H9 (cell line): ENCODE measurements around the gene SMARCC1. TPM values are rescaled to one million over a fixed set of nuclear protein-coding genes. Genes with fewer than 3 reads are reported as not detected.

ENCODE experiments used
- DNase-seq: peaks from one replicate; pipeline ENCODE4 v3.0.0-alpha.2; 2017
- H2AFZ ChIP-seq: one replicate; pipeline ENCODE4 v1.6.1; 2013; ENCODE audit warnings: mild to moderate bottlenecking, low read length, control low read depth, moderate library complexity
- H2AK5ac ChIP-seq: 2 replicates; pipeline ENCODE4 v1.6.1; 2013; ENCODE audit warnings: low read length, control low read depth, mixed read lengths; ENCODE audit not compliant: insufficient read length
- H2BK120ac ChIP-seq: one replicate; pipeline ENCODE4 v1.6.1; 2013; ENCODE audit warnings: low read depth, mild to moderate bottlenecking, low read length, control low read depth, inconsistent platforms; ENCODE audit not compliant: poor library complexity, severe bottlenecking
- H2BK12ac ChIP-seq: 2 replicates; pipeline ENCODE4 v1.6.1; 2013; ENCODE audit warnings: low read length, control low read depth, mixed read lengths, low read depth; ENCODE audit not compliant: insufficient read length
- H2BK15ac ChIP-seq: 2 replicates; pipeline ENCODE4 v1.6.1; 2013; ENCODE audit warnings: low read depth, low read length, control low read depth
- H2BK20ac ChIP-seq: one replicate; pipeline ENCODE4 v1.6.1; 2013; ENCODE audit warnings: low read depth, mild to moderate bottlenecking, low read length, control low read depth, inconsistent platforms; ENCODE audit not compliant: poor library complexity, severe bottlenecking
- H2BK5ac ChIP-seq: 2 replicates; pipeline ENCODE4 v1.6.1; 2013; ENCODE audit warnings: low read length, control low read depth, mixed read lengths; ENCODE audit not compliant: insufficient read length
- H3K14ac ChIP-seq: 2 replicates; pipeline ENCODE4 v1.6.1; 2013; ENCODE audit warnings: low read length, control low read depth; ENCODE audit not compliant: insufficient read depth
- H3K18ac ChIP-seq: 2 replicates; pipeline ENCODE4 v1.6.1; 2013; ENCODE audit warnings: low read depth, mild to moderate bottlenecking, mixed read lengths, low read length, control low read depth; ENCODE audit not compliant: insufficient read length
- H3K23ac ChIP-seq: 2 replicates; pipeline ENCODE4 v1.6.1; 2013; ENCODE audit warnings: low read length, control low read depth, mixed read lengths, low read depth; ENCODE audit not compliant: insufficient read length
- H3K23me2 ChIP-seq: 2 replicates; pipeline ENCODE4 v1.6.1; 2013; ENCODE audit warnings: low read depth, mild to moderate bottlenecking, mixed read lengths, low read length, control low read depth; ENCODE audit not compliant: insufficient read length, poor library complexity, severe bottlenecking
- H3K27ac ChIP-seq: 2 replicates; pipeline ENCODE4 v1.5.1; 2013; ENCODE audit warnings: low read length, control low read depth, mixed read lengths, low read depth; ENCODE audit not compliant: insufficient read length
- H3K27me3 ChIP-seq: 2 replicates; pipeline ENCODE4 v1.6.1; 2013; ENCODE audit warnings: low read length, control low read depth, inconsistent platforms; ENCODE audit not compliant: insufficient read depth
- H3K4ac ChIP-seq: 2 replicates; pipeline ENCODE4 v1.6.1; 2013; ENCODE audit warnings: low read depth, mild to moderate bottlenecking, control low read depth, inconsistent platforms, low read length, moderate library complexity
- H3K4me1 ChIP-seq: 2 replicates; pipeline ENCODE4 v1.6.1; 2013; ENCODE audit warnings: low read length, control low read depth, inconsistent platforms; ENCODE audit not compliant: insufficient read depth
- H3K4me2 ChIP-seq: 2 replicates; pipeline ENCODE4 v1.6.1; 2013; ENCODE audit warnings: low read length, control low read depth, mixed read lengths; ENCODE audit not compliant: insufficient read length, insufficient read depth
- H3K56ac ChIP-seq: 2 replicates; pipeline ENCODE4 v1.6.1; 2013; ENCODE audit warnings: low read depth, mild to moderate bottlenecking, mixed read lengths, low read length, control low read depth; ENCODE audit not compliant: insufficient read length
- H3K79me1 ChIP-seq: 2 replicates; pipeline ENCODE4 v1.6.1; 2013; ENCODE audit warnings: low read depth, mild to moderate bottlenecking, moderate library complexity, low read length, control low read depth, inconsistent platforms; ENCODE audit not compliant: insufficient read depth, poor library complexity, severe bottlenecking
- H3K79me2 ChIP-seq: 2 replicates; pipeline ENCODE4 v1.6.1; 2013; ENCODE audit warnings: low read length, control low read depth, inconsistent platforms; ENCODE audit not compliant: insufficient read depth
- H3K9ac ChIP-seq: 2 replicates; pipeline ENCODE4 v1.6.1; 2013; ENCODE audit warnings: low read length, control low read depth, mixed read lengths; ENCODE audit not compliant: insufficient read length; ENCODE audit errors: extremely low read depth
- H3K9me3 ChIP-seq: one replicate; pipeline ENCODE4 v1.6.1; 2013; ENCODE audit warnings: low read depth, low read length, inconsistent platforms; ENCODE audit not compliant: control insufficient read depth
- H3T11ph ChIP-seq: one replicate; pipeline ENCODE4 v1.6.1; 2013; ENCODE audit warnings: mild to moderate bottlenecking, low read length, control low read depth, inconsistent platforms
- H4K20me1 ChIP-seq: one replicate; pipeline ENCODE4 v1.6.1; 2013; ENCODE audit not compliant: control insufficient read depth, insufficient read length, insufficient read depth
- H4K5ac ChIP-seq: 2 replicates; pipeline ENCODE4 v1.6.1; 2013; ENCODE audit warnings: low read depth, mild to moderate bottlenecking, mixed read lengths, low read length, control low read depth; ENCODE audit not compliant: insufficient read length
- H4K8ac ChIP-seq: replicated peaks from 2 replicates; pipeline ENCODE4 v1.6.1; 2013; ENCODE audit warnings: low read length, control low read depth, mixed read lengths, low read depth; ENCODE audit not compliant: insufficient read length
- H4K91ac ChIP-seq: 2 replicates; pipeline ENCODE4 v1.6.1; 2013; ENCODE audit warnings: low read depth, mild to moderate bottlenecking, moderate library complexity, mixed read lengths, low read length, control low read depth; ENCODE audit not compliant: insufficient read length
- H3K27ac Mint-ChIP-seq, 3 experiments: 2 replicates in 2 of 3; 3 replicates in 1 of 3; pipeline ENCODE4 v1.8.0; 2020 to 2021; ENCODE audit warnings: mixed read lengths in 3 of 3, mild to moderate bottlenecking in 1 of 3, moderate library complexity in 1 of 3
- H3K27me3 Mint-ChIP-seq: 2 replicates; pipeline ENCODE4 v1.8.0; 2021; ENCODE audit warnings: low read depth, mild to moderate bottlenecking, moderate library complexity, mixed read lengths
- H3K36me3 Mint-ChIP-seq, 3 experiments: 2 replicates in 2 of 3; 3 replicates in 1 of 3; pipeline ENCODE4 v1.8.0; 2020 to 2021; ENCODE audit warnings: low read depth in 3 of 3, mixed read lengths in 3 of 3; ENCODE audit not compliant: insufficient read depth in 1 of 3
- H3K4me1 Mint-ChIP-seq, 2 experiments: 2 replicates each; pipeline ENCODE4 v1.8.0; 2020; ENCODE audit warnings: mixed read lengths in 2 of 2
- H3K4me3 Mint-ChIP-seq, 2 experiments: 2 replicates in 1 of 2; 3 replicates in 1 of 2; pipeline ENCODE4 v1.8.0; 2020 to 2021; ENCODE audit warnings: mild to moderate bottlenecking in 2 of 2, mixed read lengths in 2 of 2, moderate library complexity in 1 of 2
- H3K9me3 Mint-ChIP-seq, 2 experiments: 2 replicates in 1 of 2; 3 replicates in 1 of 2; pipeline ENCODE4 v1.8.0; 2020; ENCODE audit warnings: mild to moderate bottlenecking in 2 of 2, mixed read lengths in 2 of 2, moderate library complexity in 1 of 2
- CTCF ChIP-seq: fragments of 200-600 bp; sonication (generic); conservative IDR thresholded peaks from 3 replicates; pipeline ENCODE4 v1.8.0; 2021; ENCODE audit warnings: antibody characterized with exemption, mild to moderate bottlenecking
- total RNA-seq: library from RNA; stranded (reverse); gene quantifications from 2 replicates; pipeline ENCODE4 v1.2.1, GENCODE V29; 2021

Gene SMARCC1
- total RNA-seq, 1 experiment from 2014 or later: 274 TPM

- Histone ChIP-seq H3K4me1 (no peaks in the 10 kb centered on the region), H3K18ac (no peak overlapping the region), H2BK20ac (no peak overlapping the region), H3K9ac (no peak overlapping the region), H3K23me2 (peaks cover 6% of the 10 kb centered on the region), H4K5ac (no peak overlapping the region), H3K4ac (no peak overlapping the region), H3K79me1 (no peaks in the 10 kb centered on the region), H2BK120ac (no peak overlapping the region), H3K14ac (no peak overlapping the region), H2AFZ (no peak overlapping the region), H3K56ac (no peak overlapping the region), H2BK5ac (no peak overlapping the region), H2BK15ac (no peak overlapping the region), H4K91ac (no peak overlapping the region), H4K20me1 (no peaks in the 10 kb centered on the region), H3K23ac (no peak overlapping the region), H2AK5ac (no peak overlapping the region), H4K8ac (no peak overlapping the region), H3K4me2 (no peak overlapping the region), H3K9me3 (no peaks in the 10 kb centered on the region), H3K27me3 (no peaks in the 10 kb centered on the region), H3T11ph (no peak overlapping the region), H2BK12ac (no peak overlapping the region), H3K27ac (no peak overlapping the region), H3K79me2 (peaks cover 23% of the 10 kb centered on the region)
- peaks cover 11 to 17% (median 15%) of the 10 kb centered on the region in 3 experiments; a peak in 6 of 7 replicates for H3K36me3 Mint-ChIP-seq
- H3K27me3 Mint-ChIP-seq: no peaks in the 10 kb centered on the region
- no peak overlapping the region for H3K27ac Mint-ChIP-seq
- no peak overlapping the region for H3K4me3 Mint-ChIP-seq
- H3K4me1 Mint-ChIP-seq: peaks cover 11 to 17% of the 10 kb centered on the region in 2 experiments
- no peak for DNase-seq
- H3K9me3 Mint-ChIP-seq: no peaks in the 10 kb centered on the region; a peak in 1 of 5 replicates
- TF ChIP-seq CTCF: no peak
Measured at GRCh38 chr3:47783673-47784072, 2.0 kb upstream of the SMARCC1 start.
